ENCODE measurements around the gene CTNS.
A peak's percentile ranks its signal among the peaks of the same experiment; 100 is the strongest.

Gene CTNS

GRCh38 chr17:3626831-3627768 is 9.5 kb upstream of the CTNS start:
- no peak for DNase-seq

- no peak for DNase-seq
These were observed 8.8 kb upstream of the CTNS start for GRCh38 chr17:3627769-3628167.

- DNase-seq, result no peak
These were observed 5.8 kb upstream of the CTNS start for GRCh38 chr17:3630781-3631180.

GRCh38 chr17:3632287-3632686 is 4.3 kb upstream of the CTNS start:
- no peak for DNase-seq

GRCh38 chr17:3635474-3636153 is 946 bp upstream of the CTNS start:
- DNase-seq, result no peak

GRCh38 chr17:3636908-3637373 is 381 bp downstream of the CTNS start:
- no peak for DNase-seq

- DNase-seq, result no peak
These were observed 3.5 kb downstream of the CTNS start for GRCh38 chr17:3639981-3640596.

GRCh38 chr17:3641014-3641413 is 4.5 kb downstream of the CTNS start:
- DNase-seq, result no peak

- DNase-seq, result no peak
These were observed 5.3 kb downstream of the CTNS start for GRCh38 chr17:3641717-3642486.

GRCh38 chr17:3643889-3644349 is 7.4 kb downstream of the CTNS start:
- DNase-seq, result no peak

GRCh38 chr17:3645310-3645709 is 8.8 kb downstream of the CTNS start:
- DNase-seq, result no peak

GRCh38 chr17:3647251-3647650 is 10.7 kb downstream of the CTNS start:
- no peak for DNase-seq

- DNase-seq, result peak; percentile 29
These were observed 11.4 kb downstream of the CTNS start for GRCh38 chr17:3647769-3648555.

GRCh38 chr17:3655766-3656165 is 19.2 kb downstream of the CTNS start:
- DNase-seq, result no peak

- DNase-seq, result no peak
These were observed 19.8 kb downstream of the CTNS start for GRCh38 chr17:3656353-3656752.

- DNase-seq, result no peak
These were observed 20.4 kb downstream of the CTNS start for GRCh38 chr17:3656755-3657587.

GRCh38 chr17:3657588-3657869 is 21.0 kb downstream of the CTNS start:
- DNase-seq, result no peak

GRCh38 chr17:3657874-3658783 is 21.6 kb downstream of the CTNS start:
- no peak for DNase-seq

GRCh38 chr17:3658784-3659449 is 22.4 kb downstream of the CTNS start:
- no peak for DNase-seq

Data from CD4-positive, alpha-beta T cell treated with Interleukin-21 for 1 hour (primary cell).